Measurements from ENCODE around the gene CCBE1. TPM values are rescaled to one million over a fixed set of nuclear protein-coding genes. Genes with fewer than 3 reads are reported as not detected.
"Not testable (repeated sequence)": the region's sequence is repeated elsewhere in the genome, so short reads cannot be mapped to it uniquely, and the experiment has no call there.

CCBE1 gene
- total RNA-seq, 1 donor from 2014 or later = 1.6 TPM

GRCh38 chr18:59737776-59738300 is 40.6 kb upstream of the CCBE1 start:
- TF ChIP-seq, protein P1, sequence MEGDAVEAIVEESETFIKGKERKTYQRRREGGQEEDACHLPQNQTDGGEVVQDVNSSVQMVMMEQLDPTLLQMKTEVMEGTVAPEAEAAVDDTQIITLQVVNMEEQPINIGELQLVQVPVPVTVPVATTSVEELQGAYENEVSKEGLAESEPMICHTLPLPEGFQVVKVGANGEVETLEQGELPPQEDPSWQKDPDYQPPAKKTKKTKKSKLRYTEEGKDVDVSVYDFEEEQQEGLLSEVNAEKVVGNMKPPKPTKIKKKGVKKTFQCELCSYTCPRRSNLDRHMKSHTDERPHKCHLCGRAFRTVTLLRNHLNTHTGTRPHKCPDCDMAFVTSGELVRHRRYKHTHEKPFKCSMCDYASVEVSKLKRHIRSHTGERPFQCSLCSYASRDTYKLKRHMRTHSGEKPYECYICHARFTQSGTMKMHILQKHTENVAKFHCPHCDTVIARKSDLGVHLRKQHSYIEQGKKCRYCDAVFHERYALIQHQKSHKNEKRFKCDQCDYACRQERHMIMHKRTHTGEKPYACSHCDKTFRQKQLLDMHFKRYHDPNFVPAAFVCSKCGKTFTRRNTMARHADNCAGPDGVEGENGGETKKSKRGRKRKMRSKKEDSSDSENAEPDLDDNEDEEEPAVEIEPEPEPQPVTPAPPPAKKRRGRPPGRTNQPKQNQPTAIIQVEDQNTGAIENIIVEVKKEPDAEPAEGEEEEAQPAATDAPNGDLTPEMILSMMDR (IDR thresholded peaks at IDR 0.05; ENCODE audit: insufficient read depth, low read length, severe bottlenecking) = no peak
- FAIRE-seq (no peak), DNase-seq (ENCODE audit: low read depth) (no peak)
- Histone ChIP-seq H3K36me3 (ENCODE audit: control insufficient read depth, insufficient read depth, low read length) (no peaks in the 10 kb centered on the region), H3K27me3 (ENCODE audit: control insufficient read depth, insufficient read depth, low read length) (no peaks in the 10 kb centered on the region), H3K4me3 (ENCODE audit: low read depth, low read length) (no peak overlapping the region)

DNA sequence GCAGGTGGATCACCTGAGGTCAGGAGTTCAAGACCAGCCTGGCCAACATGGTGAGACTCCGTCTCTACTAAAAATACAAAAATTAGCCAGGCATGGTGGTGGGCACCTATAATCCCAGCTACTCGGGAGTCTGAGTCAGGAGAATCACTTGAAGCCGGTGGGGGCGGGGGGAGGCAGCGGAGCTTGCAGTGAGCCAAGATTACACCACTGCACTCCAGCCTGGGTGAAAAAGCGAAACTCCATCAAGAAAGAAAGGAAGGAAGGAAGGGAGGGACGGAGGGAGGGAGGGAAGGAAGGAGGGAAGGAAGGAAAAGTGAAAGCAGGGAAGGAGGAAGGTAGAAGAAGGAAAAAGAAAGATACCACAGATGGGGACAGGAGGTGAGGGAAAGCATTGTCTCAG is 40.1 kb upstream of the CCBE1 start:
- not testable (repeated sequence) for DNase-seq (ENCODE audit: low read depth); H3K4me3 ChIP-seq (ENCODE audit: low read depth, low read length); FAIRE-seq; H3K36me3 ChIP-seq (ENCODE audit: control insufficient read depth, insufficient read depth, low read length); H3K27me3 ChIP-seq (ENCODE audit: control insufficient read depth, insufficient read depth, low read length)

GRCh38 chr18:59736061-59736460 is 38.8 kb upstream of the CCBE1 start:
- Histone ChIP-seq H3K27me3 (ENCODE audit: control insufficient read depth, insufficient read depth, low read length) (no peaks in the 10 kb centered on the region), H3K4me3 (ENCODE audit: low read depth, low read length) (no peak overlapping the region), H3K36me3 (ENCODE audit: control insufficient read depth, insufficient read depth, low read length) (no peaks in the 10 kb centered on the region)
- FAIRE-seq (no peak), DNase-seq (ENCODE audit: low read depth) (no peak)
- TF ChIP-seq, protein P1 (IDR thresholded peaks at IDR 0.05; ENCODE audit: insufficient read depth, low read length, severe bottlenecking) = no peak

- TF ChIP-seq, protein P1 (IDR thresholded peaks at IDR 0.05; ENCODE audit: insufficient read depth, low read length, severe bottlenecking) = no peak
- Histone ChIP-seq H3K27me3 (ENCODE audit: control insufficient read depth, insufficient read depth, low read length) (no peaks in the 10 kb centered on the region), H3K4me3 (ENCODE audit: low read depth, low read length) (no peak overlapping the region), H3K36me3 (ENCODE audit: control insufficient read depth, insufficient read depth, low read length) (no peaks in the 10 kb centered on the region)
- FAIRE-seq (no peak), DNase-seq (ENCODE audit: low read depth) (no peak)
Measured at GRCh38 chr18:59735269-59735860, 38.1 kb upstream of the CCBE1 start.

GRCh38 chr18:59733421-59733820 is 36.2 kb upstream of the CCBE1 start:
- no peak for FAIRE-seq

GRCh38 chr18:59730896-59731295 is 33.7 kb upstream of the CCBE1 start:
- TF ChIP-seq, protein P1 (IDR thresholded peaks at IDR 0.05; ENCODE audit: insufficient read depth, low read length, severe bottlenecking) = no peak
- Histone ChIP-seq H3K36me3 (ENCODE audit: control insufficient read depth, insufficient read depth, low read length) (no peaks in the 10 kb centered on the region), H3K4me3 (ENCODE audit: low read depth, low read length) (no peak overlapping the region), H3K27me3 (ENCODE audit: control insufficient read depth, insufficient read depth, low read length) (no peaks in the 10 kb centered on the region)
- FAIRE-seq = peak; percentile 66
- no peak for DNase-seq (ENCODE audit: low read depth)

More at GRCh38 chr18:59733421-59733820, 36.2 kb upstream of the CCBE1 start:
- TF ChIP-seq, protein P1 (IDR thresholded peaks at IDR 0.05; ENCODE audit: insufficient read depth, low read length, severe bottlenecking) = no peak
- no peak for DNase-seq (ENCODE audit: low read depth)
- Histone ChIP-seq H3K27me3 (ENCODE audit: control insufficient read depth, insufficient read depth, low read length) (no peaks in the 10 kb centered on the region), H3K4me3 (ENCODE audit: low read depth, low read length) (no peak overlapping the region), H3K36me3 (ENCODE audit: control insufficient read depth, insufficient read depth, low read length) (no peaks in the 10 kb centered on the region)

All from bronchial epithelial cell (primary cell).